Endodermal cell (in vitro differentiated cells): ENCODE data around the gene PLCXD3. TPM values are rescaled to one million over a fixed set of nuclear protein-coding genes. Genes with fewer than 3 reads are reported as not detected.

Source experiments
- DNase-seq: peaks from one replicate; pipeline ENCODE4 v3.0.0-alpha.2; 2017
- H3K27ac ChIP-seq: 2 replicates; pipeline ENCODE4 v1.5.1; 2013; ENCODE audit warnings: mild to moderate bottlenecking, low read depth, low read length, moderate library complexity
- H3K27me3 ChIP-seq: 2 replicates; pipeline ENCODE4 v1.6.1; 2013; ENCODE audit warnings: mild to moderate bottlenecking, low read length, moderate library complexity; ENCODE audit not compliant: insufficient read depth, control insufficient read depth, poor library complexity, severe bottlenecking
- H3K36me3 ChIP-seq: 2 replicates; pipeline ENCODE4 v1.7.0; 2013; ENCODE audit warnings: mild to moderate bottlenecking, low read length, moderate library complexity; ENCODE audit not compliant: control insufficient read depth, insufficient read depth
- H3K4me1 ChIP-seq: one replicate; pipeline ENCODE4 v1.7.0; 2013; ENCODE audit warnings: low read length; ENCODE audit not compliant: control insufficient read depth, insufficient read depth
- H3K4me3 ChIP-seq: 2 replicates; pipeline ENCODE4 v1.5.1; 2013; ENCODE audit warnings: mild to moderate bottlenecking, low read length, moderate library complexity
- H3K9ac ChIP-seq: 2 replicates; pipeline ENCODE4 v1.6.1; 2013; ENCODE audit warnings: mild to moderate bottlenecking, low read length, moderate library complexity; ENCODE audit not compliant: poor library complexity, severe bottlenecking; ENCODE audit errors: extremely low read depth
- H3K9me3 ChIP-seq: 2 replicates; pipeline ENCODE4 v1.6.1; 2013; ENCODE audit warnings: mild to moderate bottlenecking, low read length, moderate library complexity; ENCODE audit not compliant: control insufficient read depth
- H3K27ac Mint-ChIP-seq: 2 replicates; pipeline ENCODE4 v1.8.0; 2020; ENCODE audit warnings: mixed read lengths
- H3K27me3 Mint-ChIP-seq: 2 replicates; pipeline ENCODE4 v1.8.0; 2021; ENCODE audit warnings: mild to moderate bottlenecking, mixed read lengths; ENCODE audit not compliant: insufficient read depth
- H3K36me3 Mint-ChIP-seq: 2 replicates; pipeline ENCODE4 v1.8.0; 2020; ENCODE audit warnings: low read depth, mixed read lengths
- H3K4me1 Mint-ChIP-seq: 2 replicates; pipeline ENCODE4 v1.8.0; 2020; ENCODE audit warnings: mixed read lengths
- H3K4me3 Mint-ChIP-seq: 2 replicates; pipeline ENCODE4 v1.8.0; 2020; ENCODE audit warnings: mild to moderate bottlenecking, moderate library complexity, mixed read lengths
- H3K9me3 Mint-ChIP-seq: 2 replicates; pipeline ENCODE4 v1.8.0; 2020; ENCODE audit warnings: mild to moderate bottlenecking, mixed read lengths
- CTCF ChIP-seq: fragments of 200-600 bp; sonication (generic); conservative IDR thresholded peaks from 2 replicates; pipeline ENCODE4 v1.5.0; 2021; ENCODE audit warnings: antibody characterized with exemption, mild to moderate bottlenecking
- WGBS, 2 experiments: methylation state at CpG; one replicate each; pipeline versions ENCODE4 v1.1.5 to v1.1.7; 2013; ENCODE audit warnings: missing lambda C conversion rate in 2 of 2, mixed read lengths in 1 of 2; ENCODE audit not compliant: insufficient coverage in 1 of 2, insufficient read length in 1 of 2; 5-methylcytosine and 5-hydroxymethylcytosine counted together
- total RNA-seq, 2 donors: library from RNA; stranded (reverse); fragmentation: NEBNext Ultra II Directional in 1 of 2; extraction: Animal tissue kit (Norgen Biotek cat#: 25700) in 1 of 2; gene quantifications; 2 replicates in 1 of 2; 3 replicates in 1 of 2; pipeline ENCODE4 v1.2.1, GENCODE V29; 2021

Gene PLCXD3
- total RNA-seq, 2 donors from 2014 or later: 41.8 to 43.3 TPM

- Mint-ChIP-seq H3K36me3 (no peaks in the 10 kb centered on the region), H3K27me3 (no peaks in the 10 kb centered on the region), H3K4me3 (no peak overlapping the region), H3K27ac (no peak overlapping the region), H3K4me1 (peaks cover under 1% of the 10 kb centered on the region), H3K9me3 (peaks cover 9% of the 10 kb centered on the region)
- Histone ChIP-seq H3K27me3 (no peaks in the 10 kb centered on the region), H3K27ac (no peak overlapping the region), H3K4me3 (no peak overlapping the region), H3K36me3 (no peaks in the 10 kb centered on the region), H3K9me3 (peaks cover 9% of the 10 kb centered on the region), H3K9ac (no peak overlapping the region), H3K4me1 (peaks cover 2% of the 10 kb centered on the region)
- DNase-seq: no peak
- no peak for TF ChIP-seq CTCF
- 92 to 100% methylated on average over 1 to 2 of the region's 2 CpGs for WGBS, 2 experiments
Measured at GRCh38 chr5:41286696-41287095, 223.7 kb downstream of the PLCXD3 start.

GRCh38 chr5:41286165-41286564, 224.2 kb downstream of the PLCXD3 start:
- peaks cover 3% of the 10 kb centered on the region for H3K4me1 ChIP-seq
- no peak for TF ChIP-seq CTCF
- Mint-ChIP-seq H3K4me1 (peaks cover 3% of the 10 kb centered on the region), H3K36me3 (no peaks in the 10 kb centered on the region), H3K27ac (no peak overlapping the region), H3K4me3 (no peak overlapping the region), H3K9me3 (peaks cover 9% of the 10 kb centered on the region), H3K27me3 (no peaks in the 10 kb centered on the region)
- H3K4me3 ChIP-seq: no peak overlapping the region
- H3K27ac ChIP-seq: no peak overlapping the region
- no peaks in the 10 kb centered on the region for H3K27me3 ChIP-seq
- H3K9ac ChIP-seq: no peak overlapping the region
- peaks cover 9% of the 10 kb centered on the region for H3K9me3 ChIP-seq
- H3K36me3 ChIP-seq: no peaks in the 10 kb centered on the region
- no peak for DNase-seq
- 82 to 91% methylated on average over 2 of the region's 2 CpGs for WGBS, 2 experiments

GRCh38 chr5:41284938-41285337, 225.5 kb downstream of the PLCXD3 start:
- H3K4me1 ChIP-seq: peaks cover 3% of the 10 kb centered on the region
- Mint-ChIP-seq H3K4me3 (no peak overlapping the region), H3K9me3 (peaks cover 1% of the 10 kb centered on the region), H3K27me3 (no peaks in the 10 kb centered on the region), H3K4me1 (peaks cover 3% of the 10 kb centered on the region), H3K36me3 (no peaks in the 10 kb centered on the region), H3K27ac (no peak overlapping the region)
- no peak overlapping the region for H3K27ac ChIP-seq
- no peak overlapping the region for H3K9ac ChIP-seq
- peaks cover 6% of the 10 kb centered on the region for H3K9me3 ChIP-seq
- no peak overlapping the region for H3K4me3 ChIP-seq
- no peak for TF ChIP-seq CTCF
- DNase-seq: no peak
- no peaks in the 10 kb centered on the region for H3K27me3 ChIP-seq
- no peaks in the 10 kb centered on the region for H3K36me3 ChIP-seq
- 100% methylated on average over 1 of the region's 2 CpGs; no CpG with 5 or more reads in 1 of the 2 experiments for WGBS, 2 experiments
